Gastroesophageal sphincter (tissue), 3 donors: ENCODE data around the gene ZGLP1.

Experiments
- CTCF ChIP-seq, 4 experiments: fragments of 200-600 bp in 2 of 4; fragments of 450-650 bp in 2 of 4; sonication (generic) in 1 of 4; IDR thresholded peaks; one replicate each; pipeline ENCODE4 v1.5.1; 2017 to 2019; ENCODE audit warnings: antibody characterized with exemption in 4 of 4, mild to moderate bottlenecking in 2 of 4, moderate library complexity in 2 of 4
- EP300 ChIP-seq: sonication (generic); formaldehyde crosslinking; IDR thresholded peaks from one replicate; pipeline ENCODE4 v1.6.1; 2017; ENCODE audit warnings: antibody characterized with exemption, mild to moderate bottlenecking

GRCh38 chr19:10284960-10285278 lies 24.7 kb downstream of the ZGLP1 start:
- no peak for TF ChIP-seq EP300
- TF ChIP-seq CTCF (IDR thresholded peaks at IDR 0.05) = no peak
